Urinary bladder (tissue), 4 donors: ENCODE results near the gene NTMT1. TPM values are rescaled to one million over a fixed set of nuclear protein-coding genes. Genes with fewer than 3 reads are reported as not detected.

Experiments
- DNase-seq: peaks from one replicate; pipeline ENCODE4 v3.0.0-alpha.2; 2015; ENCODE audit errors: extremely low spot score
- H3K27ac ChIP-seq: one replicate; pipeline ENCODE4 v1.5.1; 2013; ENCODE audit warnings: low read depth, mild to moderate bottlenecking, moderate library complexity
- H3K36me3 ChIP-seq: one replicate; pipeline ENCODE4 v1.6.1; 2013; ENCODE audit warnings: mild to moderate bottlenecking, moderate library complexity; ENCODE audit not compliant: insufficient read depth
- H3K4me1 ChIP-seq: one replicate; pipeline ENCODE4 v1.6.1; 2013; ENCODE audit warnings: mild to moderate bottlenecking, moderate library complexity; ENCODE audit not compliant: insufficient read depth
- H3K4me3 ChIP-seq: one replicate; pipeline ENCODE4 v1.5.1; 2013; ENCODE audit warnings: low read depth, low read length
- WGBS: extraction: QIAGEN DNeasy Blood & Tissue Kit; methylation state at CpG from one replicate; pipeline ENCODE4 v1.1.7; 2013; 5-methylcytosine and 5-hydroxymethylcytosine counted together
- polyA plus RNA-seq: library from polyadenylated mRNA; stranded (reverse); fragments of 200-250 nt; gene quantifications from one replicate; pipeline ENCODE4 v1.2.3, GENCODE V29; 2013
- total RNA-seq: library from RNA; depleted of rRNA; stranded (reverse); fragments of >200 nt; gene quantifications from one replicate; pipeline ENCODE4 v1.2.3, GENCODE V29; 2014
- donor health status: healthy with polysubstance abuse.
- donor health status: healthy.

Gene NTMT1
- total and polyA plus RNA-seq, 2 donors: 12.8 to 46.7 TPM

GRCh38 chr9:129685220-129685932 lies 59.4 kb downstream of the NTMT1 start:
- Histone ChIP-seq H3K4me1 (no peaks in the 10 kb centered on the region), H3K36me3 (no peaks in the 10 kb centered on the region), H3K27ac (no peak overlapping the region), H3K4me3 (no peak overlapping the region)
- WGBS: 80% methylated on average over 15 of the region's 15 CpGs
- no peak for DNase-seq

Other genes starting within 250 kb of the NTMT1 start
- gene C9orf50, start 5.1 kb upstream of the NTMT1 start, total RNA-seq: not detected
- gene C9orf50, start 5.1 kb upstream of the NTMT1 start, polyA plus RNA-seq: 0.28 TPM
- 5.8 TPM for gene ASB6, start 16.0 kb downstream of the NTMT1 start, total RNA-seq
- 16.5 TPM for gene ASB6, start 16.0 kb downstream of the NTMT1 start, polyA plus RNA-seq
- 8.6 TPM for gene PRRX2, start 39.5 kb downstream of the NTMT1 start, total RNA-seq
- 15.8 TPM for gene PRRX2, start 39.5 kb downstream of the NTMT1 start, polyA plus RNA-seq
- 18.0 TPM for gene PTGES, start 126.9 kb downstream of the NTMT1 start, total RNA-seq
- gene PTGES, start 126.9 kb downstream of the NTMT1 start, polyA plus RNA-seq: 26.8 TPM
- gene TOR1B, start 177.0 kb downstream of the NTMT1 start, total RNA-seq: 25.3 TPM
- gene TOR1B, start 177.0 kb downstream of the NTMT1 start, polyA plus RNA-seq: 26.4 TPM
- gene TOR1A, start 198.0 kb downstream of the NTMT1 start, total RNA-seq: 20.5 TPM
- gene TOR1A, start 198.0 kb downstream of the NTMT1 start, polyA plus RNA-seq: 36.7 TPM
- gene C9orf78, start 209.1 kb downstream of the NTMT1 start, total RNA-seq: 27.0 TPM
- gene C9orf78, start 209.1 kb downstream of the NTMT1 start, polyA plus RNA-seq: 99.8 TPM
- gene USP20, start 209.3 kb downstream of the NTMT1 start, total RNA-seq: 7.7 TPM
- gene USP20, start 209.3 kb downstream of the NTMT1 start, polyA plus RNA-seq: 38.7 TPM